ENCODE measurements around the gene TBC1D4.
"Not testable (repeated sequence)": the region's sequence is repeated elsewhere in the genome, so short reads cannot be mapped to it uniquely, and the experiment has no call there.

Gene TBC1D4

GRCh38 chr13:75455962-75456361 is 26.0 kb downstream of the TBC1D4 start:
- DNase-seq (ENCODE audit: extremely low read depth in 1 of 2, low read depth in 1 of 2): no peak

GRCh38 chr13:75454497-75454896 is 27.5 kb downstream of the TBC1D4 start:
- no peak for DNase-seq (ENCODE audit: extremely low read depth in 1 of 2, low read depth in 1 of 2)

GRCh38 chr13:75452564-75452963 is 29.4 kb downstream of the TBC1D4 start:
- DNase-seq (ENCODE audit: extremely low read depth in 1 of 2, low read depth in 1 of 2): no peak

- DNase-seq (ENCODE audit: extremely low read depth in 1 of 2, low read depth in 1 of 2): no peak
Measured at GRCh38 chr13:75447493-75447892, 34.5 kb downstream of the TBC1D4 start.

- no peak for DNase-seq (ENCODE audit: extremely low read depth in 1 of 2, low read depth in 1 of 2)
Measured at GRCh38 chr13:75446874-75447273, 35.1 kb downstream of the TBC1D4 start.

- DNase-seq (ENCODE audit: extremely low read depth in 1 of 2, low read depth in 1 of 2): no peak
Measured at GRCh38 chr13:75445717-75446499, 36.1 kb downstream of the TBC1D4 start.

- DNase-seq (ENCODE audit: extremely low read depth in 1 of 2, low read depth in 1 of 2): no peak
Measured at GRCh38 chr13:75444016-75444415, 38.0 kb downstream of the TBC1D4 start.

GRCh38 chr13:75443356-75443958 is 38.5 kb downstream of the TBC1D4 start:
- DNase-seq (ENCODE audit: extremely low read depth in 1 of 2, low read depth in 1 of 2): no peak

- no peak for DNase-seq (ENCODE audit: extremely low read depth in 1 of 2, low read depth in 1 of 2)
Measured at GRCh38 chr13:75442736-75443234, 39.2 kb downstream of the TBC1D4 start.

- no peak for DNase-seq (ENCODE audit: extremely low read depth in 1 of 2, low read depth in 1 of 2)
Measured at GRCh38 chr13:75440100-75440499, 41.9 kb downstream of the TBC1D4 start.

GRCh38 chr13:75437582-75438318 is 44.2 kb downstream of the TBC1D4 start:
- DNase-seq (ENCODE audit: extremely low read depth in 1 of 2, low read depth in 1 of 2): no peak

- not testable (repeated sequence) for DNase-seq (ENCODE audit: extremely low read depth in 1 of 2, low read depth in 1 of 2)
Measured at GRCh38 chr13:75434126-75434525, 47.8 kb downstream of the TBC1D4 start.

GRCh38 chr13:75432811-75433244 is 49.1 kb downstream of the TBC1D4 start:
- DNase-seq (ENCODE audit: extremely low read depth in 1 of 2, low read depth in 1 of 2): no peak

- DNase-seq (ENCODE audit: extremely low read depth in 1 of 2, low read depth in 1 of 2): no peak
Measured at GRCh38 chr13:75432045-75432444, 49.9 kb downstream of the TBC1D4 start.

GRCh38 chr13:75430436-75431209 is 51.3 kb downstream of the TBC1D4 start:
- DNase-seq (ENCODE audit: extremely low read depth in 1 of 2, low read depth in 1 of 2): no peak

GRCh38 chr13:75426421-75426820 is 55.5 kb downstream of the TBC1D4 start:
- no peak for DNase-seq (ENCODE audit: extremely low read depth in 1 of 2, low read depth in 1 of 2)

- DNase-seq (ENCODE audit: extremely low read depth in 1 of 2, low read depth in 1 of 2): no peak
Measured at GRCh38 chr13:75425216-75426009, 56.6 kb downstream of the TBC1D4 start.

GRCh38 chr13:75423946-75424345 is 58.0 kb downstream of the TBC1D4 start:
- no peak for DNase-seq (ENCODE audit: extremely low read depth in 1 of 2, low read depth in 1 of 2)

- no peak for DNase-seq (ENCODE audit: extremely low read depth in 1 of 2, low read depth in 1 of 2)
Measured at GRCh38 chr13:75422028-75422427, 59.9 kb downstream of the TBC1D4 start.

- no peak for DNase-seq (ENCODE audit: extremely low read depth in 1 of 2, low read depth in 1 of 2)
Measured at GRCh38 chr13:75421133-75421532, 60.8 kb downstream of the TBC1D4 start.
